ENCODE data around the gene IMMP2L. TPM values are rescaled to one million over a fixed set of nuclear protein-coding genes. Genes with fewer than 3 reads are reported as not detected.

The IMMP2L gene
- total and polyA plus RNA-seq, 2 donors (not counting 3 experiments of a cell fraction or from before 2014, with no cell fraction given): 9.9 to 11.8 TPM

DNA sequence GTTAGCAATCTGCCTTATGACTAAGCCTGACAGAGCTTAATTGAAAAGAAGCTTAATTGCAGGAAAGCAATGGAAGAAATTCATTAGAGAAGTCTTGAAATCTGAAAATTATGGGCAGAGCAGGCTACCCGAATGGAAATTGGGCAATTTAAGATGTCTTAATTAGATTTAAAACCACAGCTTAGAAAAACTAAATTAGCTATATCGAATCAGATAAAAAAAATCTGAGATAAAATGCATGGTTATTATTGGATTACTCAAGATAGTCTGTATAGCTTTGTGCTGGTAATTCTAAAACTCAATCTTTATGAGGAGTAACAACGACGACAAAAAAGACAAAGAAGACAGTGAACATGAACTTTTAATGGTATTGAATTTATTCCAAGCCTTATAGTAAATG, 719.5 kb downstream of the IMMP2L start:
- Histone ChIP-seq H3K9ac (replicated peaks; ENCODE audit: extremely low read depth, insufficient read depth, low read length) (no peak overlapping the region), H3K79me2 (ENCODE audit: control insufficient read depth, insufficient read depth, low read length) (no peaks in the 10 kb centered on the region), H4K20me1 (replicated peaks; ENCODE audit: control insufficient read depth, extremely low read depth, insufficient read depth, low read length) (no peaks in the 10 kb centered on the region), H3K9me1 (replicated peaks; ENCODE audit: control insufficient read depth, extremely low read depth, insufficient read depth, low read length) (no peaks in the 10 kb centered on the region), H3K4me1 (ENCODE audit: control insufficient read depth, extremely low read depth, insufficient read depth, low read length) (no peaks in the 10 kb centered on the region), H3K4me3 (replicated peaks in 1 of 3; ENCODE audit: insufficient read depth in 1 of 3, low read depth in 1 of 3, low read length in 3 of 3) (no peak overlapping the region), H3K27me3 (ENCODE audit: control insufficient read depth in 2 of 2, insufficient read depth in 2 of 2, low read length in 2 of 2) (no peaks in the 10 kb centered on the region), H2AFZ (ENCODE audit: low read depth, low read length) (no peak overlapping the region), H3K27ac (ENCODE audit: insufficient read depth, low read depth, low read length) (no peak overlapping the region), H3K4me2 (ENCODE audit: insufficient read depth, low read length) (no peak overlapping the region), H3K36me3 (ENCODE audit: control insufficient read depth in 2 of 2, extremely low read depth in 1 of 2, insufficient read depth in 2 of 2, low read length in 2 of 2) (no peaks in the 10 kb centered on the region), H3K9me3 (replicated peaks; ENCODE audit: control insufficient read depth, insufficient read depth, low read length) (no peaks in the 10 kb centered on the region)
- intact Hi-C loops (cut with micrococcal nuclease) (no loop called here), dilution Hi-C loops (cut with MboI; ENCODE audit: extremely low pct_ligation_motif_present, low sequenced_read_pairs) (no loop called here)
- no peak for TF ChIP-seq POLR2A (IDR thresholded peaks at IDR 0.05; ENCODE audit: low read depth, low read length)
- TF ChIP-seq FOS (IDR thresholded peaks at IDR 0.05; ENCODE audit: borderline replicate concordance, insufficient read depth, low read length): no peak
- no peak for TF ChIP-seq POLR2AphosphoS5 (IDR thresholded peaks at IDR 0.05; ENCODE audit: insufficient read depth, low read depth, low read length)
- TF ChIP-seq JUN (IDR thresholded peaks at IDR 0.05; ENCODE audit: borderline replicate concordance, insufficient read depth, insufficient read length, low read depth): no peak
- TF ChIP-seq, protein P1, sequence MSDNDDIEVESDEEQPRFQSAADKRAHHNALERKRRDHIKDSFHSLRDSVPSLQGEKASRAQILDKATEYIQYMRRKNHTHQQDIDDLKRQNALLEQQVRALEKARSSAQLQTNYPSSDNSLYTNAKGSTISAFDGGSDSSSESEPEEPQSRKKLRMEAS (IDR thresholded peaks at IDR 0.05; ENCODE audit: insufficient read depth, insufficient read length): no peak
- TF ChIP-seq GATA2 (IDR thresholded peaks at IDR 0.05; ENCODE audit: insufficient read depth, insufficient read length, low read depth, low read length): no peak
- TF ChIP-seq EZH2 (IDR thresholded peaks at IDR 0.05; ENCODE audit: borderline replicate concordance, low read depth, low read length, severe bottlenecking): no peak
- no peak for TF ChIP-seq MYC (IDR thresholded peaks at IDR 0.05; ENCODE audit: low read depth, low read length)
- TF ChIP-seq, protein P2, sequence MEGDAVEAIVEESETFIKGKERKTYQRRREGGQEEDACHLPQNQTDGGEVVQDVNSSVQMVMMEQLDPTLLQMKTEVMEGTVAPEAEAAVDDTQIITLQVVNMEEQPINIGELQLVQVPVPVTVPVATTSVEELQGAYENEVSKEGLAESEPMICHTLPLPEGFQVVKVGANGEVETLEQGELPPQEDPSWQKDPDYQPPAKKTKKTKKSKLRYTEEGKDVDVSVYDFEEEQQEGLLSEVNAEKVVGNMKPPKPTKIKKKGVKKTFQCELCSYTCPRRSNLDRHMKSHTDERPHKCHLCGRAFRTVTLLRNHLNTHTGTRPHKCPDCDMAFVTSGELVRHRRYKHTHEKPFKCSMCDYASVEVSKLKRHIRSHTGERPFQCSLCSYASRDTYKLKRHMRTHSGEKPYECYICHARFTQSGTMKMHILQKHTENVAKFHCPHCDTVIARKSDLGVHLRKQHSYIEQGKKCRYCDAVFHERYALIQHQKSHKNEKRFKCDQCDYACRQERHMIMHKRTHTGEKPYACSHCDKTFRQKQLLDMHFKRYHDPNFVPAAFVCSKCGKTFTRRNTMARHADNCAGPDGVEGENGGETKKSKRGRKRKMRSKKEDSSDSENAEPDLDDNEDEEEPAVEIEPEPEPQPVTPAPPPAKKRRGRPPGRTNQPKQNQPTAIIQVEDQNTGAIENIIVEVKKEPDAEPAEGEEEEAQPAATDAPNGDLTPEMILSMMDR (IDR thresholded peaks at IDR 0.05; ENCODE audit: extremely low read depth in 1 of 2, insufficient read depth in 1 of 2, low read depth in 1 of 2, low read length in 2 of 2): no peak
- no peak for DNase-seq (ENCODE audit: low read depth, low spot score)
- POLR2A ChIA-PET: no interaction called here
- CTCF ChIA-PET: interaction anchor here (0.7 kb wide), 1 partner anchor 9 kb away, joined by 3 read pairs; no protein-coding TSS in a partner anchor
- no peak for FAIRE-seq
- no TSS peak for BruUV-seq (replicated peaks)
